Activated CD4-positive, alpha-beta T cell treated with anti-CD3 and anti-CD28 coated beads, Interleukin-2, amount 10 ng/mL, durations not matched to agents 24 days and 14 days (primary cell): ENCODE data around the gene FAM184A. TPM values are rescaled to one million over a fixed set of nuclear protein-coding genes. Genes with fewer than 3 reads are reported as not detected.

Source experiments
- total RNA-seq: library from RNA; stranded (reverse); gene quantifications from 2 replicates; pipeline ENCODE4 v1.2.3, GENCODE V29; 2022

Gene FAM184A
- total RNA-seq, 1 donor from 2014 or later: 7.5 TPM

Other genes with a start within 250 kb of the FAM184A start
- gene ASF1A, start 184.5 kb downstream of the FAM184A start, total RNA-seq: 43.2 and 43.3 TPM in 2 replicates
- 19.0 and 21.3 TPM in 2 replicates for gene MCM9, start 143.5 kb downstream of the FAM184A start, total RNA-seq